Natural killer cell treated with Interleukin-12 subunit alpha and Interleukin-12 subunit beta and Interleukin-15 and Interleukin-18, amount 100 ng/mL, for 72 hours (primary cell): Measurements from ENCODE around the gene MPV17L2. TPM values are rescaled to one million over a fixed set of nuclear protein-coding genes. Genes with fewer than 3 reads are reported as not detected.
A peak's percentile ranks its signal among the peaks of the same experiment; 100 is the strongest.
"Not testable (repeated sequence)": the region's sequence is repeated elsewhere in the genome, so short reads cannot be mapped to it uniquely, and the experiment has no call there.

Source experiments
- ATAC-seq, 2 donors: fragments of 150-1000 bp; cut with Tn5 transposase in 1 of 2; sonication (Bioruptor Pico), chemical (Tn5 transposase) in 1 of 2; 2 replicates each; pipeline ENCODE4 v1.10.0; 2021
- DNase-seq: peaks from one replicate; pipeline ENCODE4 v3.0.0; 2022; ENCODE audit warnings: low spot score
- H3K27ac Mint-ChIP-seq, 2 donors: 1 replicate in 1 of 2; 2 replicates in 1 of 2; pipeline ENCODE4 v1.8.0; 2022; ENCODE audit warnings: mixed read lengths in 2 of 2, mild to moderate bottlenecking in 1 of 2, moderate library complexity in 1 of 2
- H3K27me3 Mint-ChIP-seq, 2 donors: 1 replicate in 1 of 2; 2 replicates in 1 of 2; pipeline ENCODE4 v1.8.0; 2022; ENCODE audit warnings: mixed read lengths in 2 of 2
- H3K36me3 Mint-ChIP-seq: one replicate; pipeline ENCODE4 v1.8.0; 2022; ENCODE audit warnings: mixed read lengths
- H3K4me1 Mint-ChIP-seq, 2 donors: 1 replicate in 1 of 2; 2 replicates in 1 of 2; pipeline ENCODE4 v1.8.0; 2022; ENCODE audit warnings: low read depth in 2 of 2, mixed read lengths in 2 of 2, mild to moderate bottlenecking in 1 of 2
- H3K4me3 Mint-ChIP-seq: one replicate; pipeline ENCODE4 v1.8.0; 2022; ENCODE audit warnings: mixed read lengths
- H3K9me3 Mint-ChIP-seq: 2 replicates; pipeline ENCODE4 v1.8.0; 2022; ENCODE audit warnings: mixed read lengths
- total RNA-seq, 2 donors: library from RNA; stranded (reverse); gene quantifications; one replicate each; pipeline ENCODE4 v1.2.3, GENCODE V29; 2022

Gene MPV17L2
- total RNA-seq, 2 donors from 2014 or later, result 17.4 to 34.2 TPM

- no peak for ATAC-seq
- peak overlapping the region in 1 of 2 donors; percentile 97 for H3K27ac Mint-ChIP-seq
- no peaks in the 10 kb centered on the region for H3K9me3 Mint-ChIP-seq
- H3K4me3 Mint-ChIP-seq, result peak overlapping the region; percentile 84
- no peak for DNase-seq
- peaks cover 16 to 22% of the 10 kb centered on the region in 2 donors for H3K4me1 Mint-ChIP-seq
- peaks cover 5 to 7% of the 10 kb centered on the region in 2 donors for H3K27me3 Mint-ChIP-seq
- no peaks in the 10 kb centered on the region for H3K36me3 Mint-ChIP-seq
Observed at GRCh38 chr19:18205200-18205892, 12.3 kb downstream of the MPV17L2 start.

- DNase-seq, result no peak
- no peaks in the 10 kb centered on the region for H3K36me3 Mint-ChIP-seq
- H3K4me3 Mint-ChIP-seq, result no peak overlapping the region
- no peaks in the 10 kb centered on the region for H3K9me3 Mint-ChIP-seq
- no peak overlapping the region for H3K27ac Mint-ChIP-seq
- H3K27me3 Mint-ChIP-seq, result peaks cover 5 to 8% of the 10 kb centered on the region in 2 donors
- peaks cover 16 to 22% of the 10 kb centered on the region in 2 donors for H3K4me1 Mint-ChIP-seq
- ATAC-seq, result no peak
Observed at GRCh38 chr19:18206018-18206417, 13.0 kb downstream of the MPV17L2 start.

GRCh38 chr19:18208098-18208951 lies 15.3 kb downstream of the MPV17L2 start:
- ATAC-seq, result no peak
- peaks cover 5 to 7% of the 10 kb centered on the region in 2 donors for H3K4me1 Mint-ChIP-seq
- no peak overlapping the region for H3K4me3 Mint-ChIP-seq
- no peak overlapping the region for H3K27ac Mint-ChIP-seq
- DNase-seq, result no peak
- no peaks in the 10 kb centered on the region for H3K9me3 Mint-ChIP-seq
- H3K36me3 Mint-ChIP-seq, result no peaks in the 10 kb centered on the region
- H3K27me3 Mint-ChIP-seq, result peaks cover 5 to 12% of the 10 kb centered on the region in 2 donors

DNA sequence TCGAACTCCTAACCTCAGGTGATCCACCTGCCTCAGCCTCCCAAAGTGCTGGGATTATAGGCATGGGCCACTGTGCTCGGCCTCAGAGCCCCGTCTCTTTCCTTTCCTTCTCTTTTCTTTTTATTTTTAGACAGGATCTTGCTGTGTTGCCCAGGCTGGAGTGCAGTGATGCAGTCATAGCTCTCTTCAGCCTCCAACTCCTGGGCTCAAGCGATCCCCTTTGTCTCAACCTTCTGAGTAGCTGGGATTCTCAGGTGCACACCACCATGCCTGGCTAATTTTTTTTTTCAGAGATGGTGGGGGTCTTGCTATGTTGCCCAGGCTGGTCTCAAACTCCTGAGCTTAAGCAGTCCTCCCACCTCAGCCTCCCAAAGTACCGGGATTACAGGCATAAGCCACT lies 16.9 kb downstream of the MPV17L2 start:
- H3K4me1 Mint-ChIP-seq, ATAC-seq, H3K4me3 Mint-ChIP-seq, H3K27ac Mint-ChIP-seq, H3K9me3 Mint-ChIP-seq, H3K36me3 Mint-ChIP-seq, DNase-seq: not testable (repeated sequence)
- peaks cover 5 to 12% of the 10 kb centered on the region in 2 donors for H3K27me3 Mint-ChIP-seq

DNA sequence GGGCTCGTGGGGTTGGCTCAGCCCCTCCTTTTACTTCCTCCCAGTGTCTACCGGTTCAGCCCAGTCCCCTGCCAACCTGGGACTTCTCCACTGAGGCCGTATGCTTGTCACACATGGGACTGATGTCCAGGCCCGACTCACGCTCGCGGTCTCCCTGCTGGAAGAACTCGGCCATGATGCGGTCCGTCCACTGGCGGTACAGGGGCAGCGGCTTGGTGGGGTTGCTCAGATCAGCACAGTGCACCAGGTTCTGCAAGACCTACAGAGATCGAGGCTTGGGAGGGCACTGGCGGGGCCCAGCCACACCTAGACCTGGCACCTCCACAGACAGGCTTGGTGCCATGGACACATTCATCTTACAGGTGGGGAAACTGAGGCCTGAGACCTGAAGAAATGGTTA lies 18.7 kb downstream of the MPV17L2 start:
- peak overlapping the region; percentile 11 to 68 for H3K27ac Mint-ChIP-seq
- H3K4me1 Mint-ChIP-seq, result peaks cover 0 to 3% of the 10 kb centered on the region in 2 donors
- H3K27me3 Mint-ChIP-seq, result peaks cover 5 to 16% of the 10 kb centered on the region in 2 donors
- DNase-seq, result no peak
- no peak for ATAC-seq
- no peaks in the 10 kb centered on the region for H3K9me3 Mint-ChIP-seq
- no peak overlapping the region for H3K4me3 Mint-ChIP-seq
- no peaks in the 10 kb centered on the region for H3K36me3 Mint-ChIP-seq

- DNase-seq (no peak), ATAC-seq (no peak)
- H3K4me3 Mint-ChIP-seq, result no peak overlapping the region
- no peaks in the 10 kb centered on the region for H3K9me3 Mint-ChIP-seq
- H3K27me3 Mint-ChIP-seq, result peaks cover 8 to 12% of the 10 kb centered on the region in 2 donors
- no peaks in the 10 kb centered on the region for H3K36me3 Mint-ChIP-seq
- H3K4me1 Mint-ChIP-seq, result peaks cover 3 to 5% of the 10 kb centered on the region in 2 donors
- no peak overlapping the region for H3K27ac Mint-ChIP-seq
Observed at GRCh38 chr19:18214779-18215433, 21.9 kb downstream of the MPV17L2 start.

DNA sequence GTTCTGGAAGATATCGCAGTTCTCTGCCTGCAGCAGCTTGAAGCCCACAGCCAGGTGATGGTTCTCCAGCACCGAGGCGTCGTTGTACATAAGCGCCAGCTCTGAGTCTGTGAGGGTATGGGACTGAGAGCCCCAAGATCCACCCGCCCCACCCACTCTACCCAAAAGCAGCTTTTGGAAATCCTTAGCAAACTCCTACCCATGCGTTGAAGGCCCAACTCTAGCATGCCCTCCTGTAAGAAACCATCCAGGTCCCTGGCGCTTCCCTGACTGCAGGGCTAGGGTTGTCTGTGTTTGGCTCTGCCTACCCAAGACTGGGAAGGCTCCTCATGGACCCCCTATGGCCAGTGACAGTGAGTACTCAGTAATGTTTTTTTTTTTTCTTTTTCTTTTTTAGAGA lies 23.8 kb downstream of the MPV17L2 start:
- ATAC-seq, result no peak
- peaks cover 5 to 9% of the 10 kb centered on the region in 2 donors for H3K4me1 Mint-ChIP-seq
- no peak overlapping the region for H3K4me3 Mint-ChIP-seq
- DNase-seq, result no peak
- peaks cover 14% of the 10 kb centered on the region in 2 donors for H3K27me3 Mint-ChIP-seq
- no peaks in the 10 kb centered on the region for H3K9me3 Mint-ChIP-seq
- H3K27ac Mint-ChIP-seq, result no peak overlapping the region
- H3K36me3 Mint-ChIP-seq, result no peaks in the 10 kb centered on the region

- Mint-ChIP-seq H3K27ac (no peak overlapping the region), H3K9me3 (no peaks in the 10 kb centered on the region), H3K36me3 (no peaks in the 10 kb centered on the region), H3K4me3 (no peak overlapping the region), H3K27me3 (peaks cover 14% of the 10 kb centered on the region in 2 donors), H3K4me1 (peaks cover 5 to 9% of the 10 kb centered on the region in 2 donors)
- no peak for ATAC-seq
- no peak for DNase-seq
Observed at GRCh38 chr19:18218159-18218558, 25.1 kb downstream of the MPV17L2 start.

- no peak for ATAC-seq
- H3K27ac Mint-ChIP-seq, result no peak overlapping the region
- H3K4me1 Mint-ChIP-seq, result peaks cover 5 to 9% of the 10 kb centered on the region in 2 donors
- H3K9me3 Mint-ChIP-seq, result no peaks in the 10 kb centered on the region
- H3K36me3 Mint-ChIP-seq, result no peaks in the 10 kb centered on the region
- no peak overlapping the region for H3K4me3 Mint-ChIP-seq
- peaks cover 14% of the 10 kb centered on the region in 2 donors for H3K27me3 Mint-ChIP-seq
- DNase-seq, result no peak
Observed at GRCh38 chr19:18218600-18218999, 25.6 kb downstream of the MPV17L2 start.

- Mint-ChIP-seq H3K4me3 (no peak overlapping the region), H3K9me3 (no peaks in the 10 kb centered on the region)
- ATAC-seq, result no peak
Observed at GRCh38 chr19:18219911-18220631, 27.1 kb downstream of the MPV17L2 start.

DNA sequence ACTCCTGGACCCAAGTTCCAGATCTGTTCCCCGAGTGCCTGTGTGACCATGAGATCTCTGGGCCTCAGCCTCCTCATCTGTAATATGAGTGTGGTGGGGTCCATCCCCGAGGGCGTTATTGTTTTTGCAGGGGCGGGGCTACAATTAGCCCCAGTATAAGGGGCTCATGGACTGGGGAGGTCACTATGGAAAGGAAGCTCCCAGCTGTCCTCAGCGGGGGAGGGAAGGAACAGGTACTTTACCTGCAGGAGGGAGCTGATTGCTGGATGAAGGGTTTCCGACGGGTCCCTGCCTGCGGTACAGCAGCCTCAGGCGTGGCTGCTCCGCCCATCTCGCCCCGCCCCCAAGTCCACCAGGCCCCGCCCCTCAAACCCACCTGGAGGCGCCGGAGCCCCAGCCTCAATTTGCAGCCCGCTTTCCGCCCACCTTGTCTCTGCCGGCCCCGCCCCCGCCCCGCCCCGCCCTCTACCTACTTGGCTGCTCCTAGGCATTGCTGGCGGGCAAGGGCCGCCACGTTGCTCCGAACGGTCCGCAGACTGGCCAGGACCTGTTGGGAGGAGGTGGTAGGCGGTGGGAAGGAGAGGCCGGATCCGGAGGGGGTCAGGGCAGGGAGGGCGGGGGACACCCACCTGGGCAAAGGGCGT lies 27.7 kb downstream of the MPV17L2 start:
- H3K27me3 Mint-ChIP-seq, result peaks cover 15 to 22% of the 10 kb centered on the region in 2 donors
- H3K4me1 Mint-ChIP-seq, result peaks cover 18 to 24% of the 10 kb centered on the region in 2 donors
- H3K9me3 Mint-ChIP-seq, result no peaks in the 10 kb centered on the region
- no peaks in the 10 kb centered on the region for H3K36me3 Mint-ChIP-seq
- no peak for ATAC-seq
- DNase-seq, result no peak
- H3K4me3 Mint-ChIP-seq, result no peak overlapping the region
- H3K27ac Mint-ChIP-seq, result no peak overlapping the region

More at GRCh38 chr19:18219911-18220631, 27.1 kb downstream of the MPV17L2 start:
- peaks cover 17 to 22% of the 10 kb centered on the region in 2 donors for H3K27me3 Mint-ChIP-seq
- H3K27ac Mint-ChIP-seq, result no peak overlapping the region
- H3K36me3 Mint-ChIP-seq, result no peaks in the 10 kb centered on the region
- no peak for DNase-seq
- peaks cover 16 to 19% of the 10 kb centered on the region in 2 donors for H3K4me1 Mint-ChIP-seq

- ATAC-seq (no peak), DNase-seq (no peak)
- no peak overlapping the region for H3K4me3 Mint-ChIP-seq
- H3K4me1 Mint-ChIP-seq, result peaks cover 20 to 29% of the 10 kb centered on the region in 2 donors
- peaks cover 15 to 26% of the 10 kb centered on the region in 2 donors for H3K27me3 Mint-ChIP-seq
- no peaks in the 10 kb centered on the region for H3K9me3 Mint-ChIP-seq
- H3K27ac Mint-ChIP-seq, result no peak overlapping the region
- H3K36me3 Mint-ChIP-seq, result no peaks in the 10 kb centered on the region
Observed at GRCh38 chr19:18221815-18222725, 29.1 kb downstream of the MPV17L2 start.
